Stomach (tissue), 4 donors: ENCODE measurements around the gene ETS1.

ENCODE experiments used
- CTCF ChIP-seq, 7 experiments: fragments of 450-650 bp in 4 of 7; fragments of 200-600 bp in 3 of 7; sonication (generic) in 3 of 7; IDR thresholded peaks; one replicate each; pipeline ENCODE4 v1.5.1; 2016 to 2019; ENCODE audit warnings: antibody characterized with exemption in 7 of 7, control low read depth in 2 of 7, mild to moderate bottlenecking in 1 of 7
- EP300 ChIP-seq: sonication (generic); formaldehyde crosslinking; IDR thresholded peaks from one replicate; pipeline ENCODE4 v1.6.1; 2017; ENCODE audit warnings: antibody characterized with exemption
- POLR2A ChIP-seq, 4 donors: fragments of 450-650 bp; IDR thresholded peaks; one replicate each; pipeline ENCODE4 v1.6.1; 2016; ENCODE audit warnings: antibody characterized with exemption in 4 of 4, control low read depth in 2 of 4, mild to moderate bottlenecking in 1 of 4, moderate library complexity in 1 of 4

- TF ChIP-seq POLR2A (IDR thresholded peaks at IDR 0.05) (peak in 1 of 4 donors; percentile 32), CTCF (IDR thresholded peaks at IDR 0.05) (no peak), EP300 (no peak)
These were observed 80.3 kb downstream of the ETS1 start for GRCh38 chr11:128506999-128507611.
